ENCODE data around the gene ZMYND8. TPM values are rescaled to one million over a fixed set of nuclear protein-coding genes. Genes with fewer than 3 reads are reported as not detected.

The ZMYND8 gene
- polyA plus RNA-seq, 3 donors = 1.4 to 13.8 (median 5.8) TPM

DNA sequence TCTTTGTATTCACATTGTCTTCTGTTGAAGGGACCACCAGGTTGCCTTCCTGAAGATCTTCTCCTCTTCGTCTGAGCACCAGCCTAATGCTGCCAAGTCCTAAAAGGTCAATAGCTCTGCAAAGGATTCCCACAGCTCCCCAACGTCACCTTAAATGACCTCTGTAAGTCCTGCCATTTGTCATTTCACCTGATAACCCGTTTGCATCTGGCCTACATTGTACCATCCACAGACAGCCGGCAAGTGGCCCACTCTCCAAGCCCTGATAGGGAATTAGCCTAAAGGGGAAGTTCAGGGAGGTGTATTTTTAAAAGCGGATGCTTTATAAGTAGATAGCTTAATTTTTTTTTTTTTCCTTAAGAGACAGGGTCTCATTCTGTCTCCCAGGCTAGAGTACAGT lies 127.8 kb downstream of the ZMYND8 start:
- TF ChIP-seq, protein P1, sequence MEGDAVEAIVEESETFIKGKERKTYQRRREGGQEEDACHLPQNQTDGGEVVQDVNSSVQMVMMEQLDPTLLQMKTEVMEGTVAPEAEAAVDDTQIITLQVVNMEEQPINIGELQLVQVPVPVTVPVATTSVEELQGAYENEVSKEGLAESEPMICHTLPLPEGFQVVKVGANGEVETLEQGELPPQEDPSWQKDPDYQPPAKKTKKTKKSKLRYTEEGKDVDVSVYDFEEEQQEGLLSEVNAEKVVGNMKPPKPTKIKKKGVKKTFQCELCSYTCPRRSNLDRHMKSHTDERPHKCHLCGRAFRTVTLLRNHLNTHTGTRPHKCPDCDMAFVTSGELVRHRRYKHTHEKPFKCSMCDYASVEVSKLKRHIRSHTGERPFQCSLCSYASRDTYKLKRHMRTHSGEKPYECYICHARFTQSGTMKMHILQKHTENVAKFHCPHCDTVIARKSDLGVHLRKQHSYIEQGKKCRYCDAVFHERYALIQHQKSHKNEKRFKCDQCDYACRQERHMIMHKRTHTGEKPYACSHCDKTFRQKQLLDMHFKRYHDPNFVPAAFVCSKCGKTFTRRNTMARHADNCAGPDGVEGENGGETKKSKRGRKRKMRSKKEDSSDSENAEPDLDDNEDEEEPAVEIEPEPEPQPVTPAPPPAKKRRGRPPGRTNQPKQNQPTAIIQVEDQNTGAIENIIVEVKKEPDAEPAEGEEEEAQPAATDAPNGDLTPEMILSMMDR (IDR thresholded peaks at IDR 0.05) = no peak
- Histone ChIP-seq H3K9me3 (replicated peaks in 1 of 2; ENCODE audit: control insufficient read depth in 1 of 2, insufficient read depth in 1 of 2, low read length in 2 of 2) (no peaks in the 10 kb centered on the region), H3K9ac (ENCODE audit: insufficient read depth, low read length, poor library complexity, severe bottlenecking) (no peak overlapping the region), H3K79me2 (ENCODE audit: insufficient read depth, low read length) (no peaks in the 10 kb centered on the region), H3K27me3 (ENCODE audit: control insufficient read depth in 2 of 2, insufficient read depth in 2 of 2, low read length in 2 of 2) (no peaks in the 10 kb centered on the region), H4K20me1 (ENCODE audit: insufficient read depth, low read length) (no peaks in the 10 kb centered on the region), H3K4me2 (replicated peaks; ENCODE audit: extremely low read depth, low read length, poor library complexity, severe bottlenecking) (no peak overlapping the region), H2AFZ (ENCODE audit: insufficient read depth, low read depth, low read length, poor library complexity, severe bottlenecking) (no peak overlapping the region), H3K4me3 (replicated peaks in 1 of 3; ENCODE audit: low read depth in 2 of 3, low read length in 3 of 3) (no peak overlapping the region), H3K4me1 (ENCODE audit: control insufficient read depth in 1 of 2, insufficient read depth in 2 of 2, low read length in 2 of 2) (no peaks in the 10 kb centered on the region), H3K27ac (ENCODE audit: low read depth in 1 of 2, low read length in 2 of 2) (no peak overlapping the region), H3K36me3 (replicated peaks in 1 of 2; ENCODE audit: control insufficient read depth in 1 of 2, insufficient read depth in 2 of 2, low read length in 2 of 2) (peaks cover 81 to 95% of the 10 kb centered on the region in 2 donors)
- H3K9me3 Mint-ChIP-seq = no peaks in the 10 kb centered on the region
- H3K27ac Mint-ChIP-seq = peak overlapping the region in 2 of 7 donors; percentile 16 to 81
- WGBS (ENCODE audit: insufficient coverage) = 100% methylated on average over 1 of the region's 5 CpGs
- H3K27me3 Mint-ChIP-seq (ENCODE audit: low read depth in 3 of 3) = peaks cover 0 to 3% (median 0%) of the 10 kb centered on the region in 3 donors
- no peaks in the 10 kb centered on the region for H3K4me1 Mint-ChIP-seq
- no peak for DNase-seq
- H3K4me3 Mint-ChIP-seq = no peak overlapping the region
- intact Hi-C loops (cut with micrococcal nuclease) = no loop called here
- H3K36me3 Mint-ChIP-seq = peaks cover 71 to 91% of the 10 kb centered on the region in 2 donors

DNA sequence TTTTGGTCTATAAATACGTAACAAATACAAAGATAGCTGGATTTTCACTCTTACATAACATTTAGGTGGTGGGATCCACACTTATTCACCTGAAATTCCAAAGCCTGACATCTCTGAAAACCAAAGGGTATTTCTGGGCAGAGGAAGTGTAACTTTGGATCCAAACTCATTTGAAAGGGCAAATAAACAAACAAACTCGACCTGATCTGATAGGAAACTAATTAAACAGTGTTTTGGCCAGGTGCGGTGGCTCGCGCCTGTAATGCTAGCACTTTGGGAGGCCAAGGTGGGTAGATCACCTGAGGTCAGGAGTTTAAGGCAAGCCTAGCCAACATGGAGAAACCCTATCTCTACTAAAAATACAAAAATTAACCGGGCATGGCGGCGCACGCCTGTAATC lies 128.9 kb downstream of the ZMYND8 start:
- 96% methylated on average over 4 of the region's 9 CpGs for WGBS (ENCODE audit: insufficient coverage)
- Mint-ChIP-seq H3K4me3 (no peak overlapping the region), H3K36me3 (peaks cover 74 to 92% of the 10 kb centered on the region in 2 donors), H3K4me1 (no peaks in the 10 kb centered on the region), H3K27me3 (ENCODE audit: low read depth in 3 of 3) (no peaks in the 10 kb centered on the region), H3K9me3 (no peaks in the 10 kb centered on the region), H3K27ac (no peak overlapping the region)
- Histone ChIP-seq H3K27ac (ENCODE audit: low read depth in 1 of 2, low read length in 2 of 2) (no peak overlapping the region), H4K20me1 (ENCODE audit: insufficient read depth, low read length) (no peaks in the 10 kb centered on the region), H2AFZ (ENCODE audit: insufficient read depth, low read depth, low read length, poor library complexity, severe bottlenecking) (no peak overlapping the region), H3K9ac (ENCODE audit: insufficient read depth, low read length, poor library complexity, severe bottlenecking) (no peak overlapping the region), H3K36me3 (replicated peaks in 1 of 2; ENCODE audit: control insufficient read depth in 1 of 2, insufficient read depth in 2 of 2, low read length in 2 of 2) (peaks cover 77 to 94% of the 10 kb centered on the region in 2 donors), H3K4me3 (replicated peaks in 1 of 3; ENCODE audit: low read depth in 2 of 3, low read length in 3 of 3) (no peak overlapping the region), H3K4me1 (ENCODE audit: control insufficient read depth in 1 of 2, insufficient read depth in 2 of 2, low read length in 2 of 2) (no peaks in the 10 kb centered on the region), H3K9me3 (replicated peaks in 1 of 2; ENCODE audit: control insufficient read depth in 1 of 2, insufficient read depth in 1 of 2, low read length in 2 of 2) (no peaks in the 10 kb centered on the region), H3K27me3 (ENCODE audit: control insufficient read depth in 2 of 2, insufficient read depth in 2 of 2, low read length in 2 of 2) (no peaks in the 10 kb centered on the region), H3K79me2 (ENCODE audit: insufficient read depth, low read length) (no peaks in the 10 kb centered on the region), H3K4me2 (replicated peaks; ENCODE audit: extremely low read depth, low read length, poor library complexity, severe bottlenecking) (no peak overlapping the region)
- no peak for DNase-seq
- intact Hi-C loops (cut with micrococcal nuclease) = no loop called here
- TF ChIP-seq, protein P1 (IDR thresholded peaks at IDR 0.05) = no peak

Data from CD14-positive monocyte (primary cell).